OCI-LY1 (cell line): ENCODE data around the gene B4GALT2.

ENCODE experiments used
- H2AFZ ChIP-seq: fragments of 200-600 bp; sonication (generic), shearing (Covaris generic); 2 replicates; pipeline ENCODE4 v1.6.0; 2014; ENCODE audit warnings: antibody characterized with exemption, mild to moderate bottlenecking, low read length
- H3F3A ChIP-seq: fragments of 200-600 bp; sonication (generic), shearing (Covaris generic); 2 replicates; pipeline ENCODE4 v1.6.0; 2014; ENCODE audit warnings: mild to moderate bottlenecking, antibody characterized with exemption, low read length, moderate library complexity; ENCODE audit not compliant: insufficient read depth
- H3K27ac ChIP-seq: fragments of 200-600 bp; sonication (generic); 2 replicates; pipeline ENCODE4 v1.5.1; 2014; ENCODE audit warnings: low read length, mixed run types, mild to moderate bottlenecking, low read depth; ENCODE audit not compliant: poor library complexity, severe bottlenecking
- H3K27me3 ChIP-seq: fragments of 200-600 bp; sonication (generic); 2 replicates; pipeline ENCODE4 v1.6.0; 2014; ENCODE audit warnings: antibody characterized with exemption, mild to moderate bottlenecking, low read length, moderate library complexity; ENCODE audit not compliant: insufficient read depth
- H3K36me3 ChIP-seq: fragments of 200-600 bp; sonication (generic); 2 replicates; pipeline ENCODE4 v1.6.1; 2014; ENCODE audit warnings: mild to moderate bottlenecking, antibody characterized with exemption, low read length, moderate library complexity, mixed read lengths; ENCODE audit not compliant: insufficient read depth
- H3K4me1 ChIP-seq: fragments of 200-600 bp; sonication (generic); 2 replicates; pipeline ENCODE4 v1.5.1; 2014; ENCODE audit warnings: mild to moderate bottlenecking, low read length, moderate library complexity; ENCODE audit not compliant: insufficient read depth, severe bottlenecking
- H3K4me2 ChIP-seq: fragments of 200-600 bp; sonication (generic), shearing (Covaris generic); 2 replicates; pipeline ENCODE4 v1.6.1; 2014; ENCODE audit warnings: low read length
- H3K4me3 ChIP-seq: fragments of 200-600 bp; sonication (generic); 2 replicates; pipeline ENCODE4 v1.5.1; 2014; ENCODE audit warnings: low read length, low read depth, mild to moderate bottlenecking, mixed read lengths; ENCODE audit not compliant: poor library complexity, severe bottlenecking
- H3K79me2 ChIP-seq: fragments of 200-600 bp; shearing (Covaris generic); 2 replicates; pipeline ENCODE4 v1.6.1; 2016; ENCODE audit warnings: mixed run types, low read length, mixed read lengths; ENCODE audit not compliant: insufficient read depth
- H3K9ac ChIP-seq: fragments of 200-600 bp; sonication (generic), shearing (Covaris generic); 2 replicates; pipeline ENCODE4 v1.6.1; 2014; ENCODE audit warnings: mild to moderate bottlenecking, low read length, mixed read lengths
- H3K9me2 ChIP-seq: fragments of 200-600 bp; sonication (generic), shearing (Covaris generic); 2 replicates; pipeline ENCODE4 v1.6.1; 2014; ENCODE audit warnings: low read depth, mild to moderate bottlenecking, low read length, mixed read lengths
- H3K9me3 ChIP-seq: fragments of 200-600 bp; shearing (Covaris generic); 2 replicates; pipeline ENCODE4 v1.6.1; 2014; ENCODE audit warnings: low read length, mixed read lengths
- H4K20me1 ChIP-seq: fragments of 200-600 bp; sonication (generic), shearing (Covaris generic); 2 replicates; pipeline ENCODE4 v1.6.0; 2016; ENCODE audit warnings: mild to moderate bottlenecking, low read length; ENCODE audit not compliant: insufficient read depth
- CTCF ChIP-seq: fragments of 200-600 bp; sonication (generic), shearing (Covaris generic); IDR thresholded peaks from 2 replicates; pipeline ENCODE4 v1.5.1; 2017; ENCODE audit warnings: mild to moderate bottlenecking, antibody characterized with exemption, low read length, moderate library complexity, mixed read lengths
- EZH2 ChIP-seq: fragments of 200-600 bp; sonication (generic), shearing (Covaris generic); IDR thresholded peaks from 2 replicates; pipeline ENCODE4 v1.8.0; 2017; ENCODE audit warnings: borderline replicate concordance, mixed run types, mild to moderate bottlenecking, antibody characterized with exemption, low read length, moderate library complexity, mixed read lengths

Gene B4GALT2

GRCh38 chr1:43956234-43956633 is 22.8 kb upstream of the B4GALT2 start:
- Histone ChIP-seq H3F3A (no peaks in the 10 kb centered on the region), H3K9ac (no peak overlapping the region), H4K20me1 (no peaks in the 10 kb centered on the region), H3K9me2 (no peaks in the 10 kb centered on the region), H3K4me2 (no peak overlapping the region), H3K9me3 (no peaks in the 10 kb centered on the region), H3K36me3 (peaks cover 34% of the 10 kb centered on the region; the same call in 1 of the 2 replicates), H3K4me1 (no peaks in the 10 kb centered on the region), H3K79me2 (no peaks in the 10 kb centered on the region), H3K27ac (no peak overlapping the region), H3K27me3 (no peaks in the 10 kb centered on the region), H3K4me3 (no peak overlapping the region), H2AFZ (no peak overlapping the region)
- no peak for TF ChIP-seq EZH2
- no peak for TF ChIP-seq CTCF

GRCh38 chr1:43957407-43958040 is 21.5 kb upstream of the B4GALT2 start:
- H3K36me3 ChIP-seq: peaks cover 40% of the 10 kb centered on the region; the same call in 1 of the 2 replicates
- no peaks in the 10 kb centered on the region for H3F3A ChIP-seq
- H3K9ac ChIP-seq: no peak overlapping the region
- no peaks in the 10 kb centered on the region for H3K27me3 ChIP-seq
- TF ChIP-seq EZH2 (no peak), CTCF (no peak)
- H3K79me2 ChIP-seq: no peaks in the 10 kb centered on the region
- H2AFZ ChIP-seq: no peak overlapping the region
- no peak overlapping the region for H3K27ac ChIP-seq
- H3K4me1 ChIP-seq: no peaks in the 10 kb centered on the region
- no peak overlapping the region for H3K4me3 ChIP-seq
- H3K9me3 ChIP-seq: no peaks in the 10 kb centered on the region
- no peaks in the 10 kb centered on the region for H4K20me1 ChIP-seq
- no peak overlapping the region for H3K4me2 ChIP-seq
- H3K9me2 ChIP-seq: no peaks in the 10 kb centered on the region

- TF ChIP-seq EZH2 (no peak), CTCF (no peak)
- Histone ChIP-seq H3F3A (no peaks in the 10 kb centered on the region), H3K79me2 (no peaks in the 10 kb centered on the region), H2AFZ (no peak overlapping the region), H3K4me3 (no peak overlapping the region), H3K36me3 (peaks cover 40% of the 10 kb centered on the region; the same call in 1 of the 2 replicates), H4K20me1 (no peaks in the 10 kb centered on the region), H3K4me1 (no peaks in the 10 kb centered on the region), H3K9me2 (no peaks in the 10 kb centered on the region), H3K9me3 (no peaks in the 10 kb centered on the region), H3K9ac (no peak overlapping the region), H3K4me2 (no peak overlapping the region), H3K27me3 (no peaks in the 10 kb centered on the region), H3K27ac (no peak overlapping the region)
Measured at GRCh38 chr1:43958351-43959255, 20.4 kb upstream of the B4GALT2 start.
